Mesodermal cell (in vitro differentiated cells): ENCODE measurements around the gene CEBPB.
"Not testable (repeated sequence)": the region's sequence is repeated elsewhere in the genome, so short reads cannot be mapped to it uniquely, and the experiment has no call there.

Experiments
- H3K27ac ChIP-seq: 2 replicates; pipeline ENCODE4 v1.7.0; 2013; ENCODE audit warnings: mild to moderate bottlenecking, low read depth, low read length, moderate library complexity; ENCODE audit not compliant: severe bottlenecking
- H3K36me3 ChIP-seq: 2 replicates; pipeline ENCODE4 v1.7.1; 2013; ENCODE audit warnings: mild to moderate bottlenecking, low read length, moderate library complexity; ENCODE audit not compliant: control insufficient read depth, insufficient read depth
- H3K4me1 ChIP-seq: one replicate; pipeline ENCODE4 v1.7.1; 2013; ENCODE audit warnings: mild to moderate bottlenecking, low read length; ENCODE audit not compliant: insufficient read depth, control insufficient read depth, poor library complexity, severe bottlenecking
- H3K4me3 ChIP-seq: 2 replicates; pipeline ENCODE4 v1.7.0; 2013; ENCODE audit warnings: low read length, control low read depth, mild to moderate bottlenecking; ENCODE audit not compliant: insufficient read depth, poor library complexity, severe bottlenecking; ENCODE audit errors: extremely low read depth
- H3K9me3 ChIP-seq: 2 replicates; pipeline ENCODE4 v1.7.1; 2013; ENCODE audit warnings: mild to moderate bottlenecking, low read length, moderate library complexity; ENCODE audit not compliant: control insufficient read depth
- WGBS, 2 experiments: methylation state at CpG; one replicate each; pipeline ENCODE4 v1.1.5; 2013; ENCODE audit warnings: missing lambda C conversion rate in 2 of 2; ENCODE audit not compliant: insufficient coverage in 2 of 2; 5-methylcytosine and 5-hydroxymethylcytosine counted together

Gene CEBPB

GRCh38 chr20:50202677-50203076 is 12.0 kb downstream of the CEBPB start:
- H3K27ac ChIP-seq: no peak overlapping the region
- 100% methylated on average over 3 to 4 of the region's 5 CpGs for WGBS, 2 experiments
- no peaks in the 10 kb centered on the region for H3K4me1 ChIP-seq
- no peaks in the 10 kb centered on the region for H3K36me3 ChIP-seq
- H3K4me3 ChIP-seq: no peak overlapping the region
- peaks cover 19% of the 10 kb centered on the region for H3K9me3 ChIP-seq

DNA sequence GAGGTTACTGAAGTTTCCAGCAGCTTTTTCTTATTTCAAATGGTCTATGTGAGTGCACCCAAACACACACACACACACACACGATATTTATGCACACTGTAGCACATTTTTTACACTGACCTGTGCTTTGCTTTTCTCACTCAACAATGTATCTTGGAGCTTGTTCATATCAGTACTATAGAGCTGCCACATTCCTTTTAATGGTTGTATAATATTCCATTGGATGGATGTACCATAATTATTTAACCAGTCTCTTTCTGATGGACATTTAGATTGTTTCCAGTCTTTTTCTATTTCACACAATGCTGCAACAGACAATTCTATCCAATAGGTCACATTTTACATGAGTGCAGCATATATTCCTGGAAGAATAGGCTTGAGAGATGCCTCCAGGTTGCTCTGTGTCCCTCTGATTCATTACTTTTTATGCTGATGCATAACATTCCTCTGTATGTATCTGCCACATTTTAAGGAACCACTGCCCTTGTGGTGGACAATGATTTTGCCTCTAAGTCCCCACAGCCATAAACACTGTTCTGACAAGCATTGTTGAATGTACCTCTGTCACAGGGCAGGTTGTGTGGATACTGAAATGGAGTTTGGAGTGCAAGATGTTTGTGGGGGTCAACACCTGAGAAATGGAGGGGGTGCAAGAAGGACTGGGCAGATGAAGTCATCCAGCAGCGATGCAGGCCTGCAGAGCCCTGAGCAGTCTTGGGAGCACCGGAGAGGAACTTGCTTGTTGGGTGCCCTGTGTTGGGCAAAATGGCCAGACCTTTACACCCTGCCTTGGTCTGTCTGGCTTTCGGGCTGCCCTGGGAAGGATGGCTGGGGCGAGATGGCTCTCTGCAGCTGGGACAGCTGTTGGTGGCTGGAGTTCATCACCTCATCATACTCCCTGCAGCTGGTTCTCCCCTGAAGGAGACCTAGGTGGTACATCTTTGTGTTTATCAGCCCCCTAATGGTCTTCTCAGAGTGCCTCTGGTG is 13.6 kb downstream of the CEBPB start:
- Histone ChIP-seq H3K9me3 (peaks cover 19% of the 10 kb centered on the region), H3K4me3 (no peak overlapping the region), H3K36me3 (no peaks in the 10 kb centered on the region), H3K4me1 (no peaks in the 10 kb centered on the region), H3K27ac (no peak overlapping the region)
- WGBS, 2 experiments: 90 to 96% methylated on average over 5 of the region's 5 CpGs

GRCh38 chr20:50207026-50207425 is 16.4 kb downstream of the CEBPB start:
- WGBS, 2 experiments: 88 to 93% methylated on average over 1 of the region's 1 CpG
- Histone ChIP-seq H3K4me1 (no peaks in the 10 kb centered on the region), H3K4me3 (no peak overlapping the region), H3K36me3 (no peaks in the 10 kb centered on the region), H3K9me3 (peaks cover 19% of the 10 kb centered on the region), H3K27ac (no peak overlapping the region)

DNA sequence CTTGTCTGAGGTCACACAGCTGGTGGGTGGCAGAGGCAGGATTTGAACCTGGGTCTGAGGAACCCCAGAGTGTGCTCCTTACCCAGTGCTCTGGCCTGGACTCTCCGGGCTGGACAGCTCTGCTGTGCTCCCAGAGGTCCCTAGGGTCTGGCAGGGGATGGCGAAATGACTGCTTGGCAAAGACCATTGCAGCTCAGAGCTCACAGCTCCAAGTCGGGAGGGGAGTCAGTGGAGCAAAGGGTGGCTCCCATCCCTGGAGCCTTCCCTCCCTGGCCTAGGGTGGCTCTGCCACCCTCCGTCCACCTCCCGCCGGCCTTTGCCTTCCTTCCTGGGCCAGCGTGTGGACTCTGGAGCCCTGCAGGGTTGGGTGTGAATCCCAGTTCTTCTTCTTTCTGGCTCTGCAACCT is 17.5 kb downstream of the CEBPB start:
- Histone ChIP-seq H3K36me3 (no peaks in the 10 kb centered on the region), H3K4me3 (no peak overlapping the region)
- WGBS, 2 experiments: 85% methylated on average over 7 of the region's 7 CpGs

DNA sequence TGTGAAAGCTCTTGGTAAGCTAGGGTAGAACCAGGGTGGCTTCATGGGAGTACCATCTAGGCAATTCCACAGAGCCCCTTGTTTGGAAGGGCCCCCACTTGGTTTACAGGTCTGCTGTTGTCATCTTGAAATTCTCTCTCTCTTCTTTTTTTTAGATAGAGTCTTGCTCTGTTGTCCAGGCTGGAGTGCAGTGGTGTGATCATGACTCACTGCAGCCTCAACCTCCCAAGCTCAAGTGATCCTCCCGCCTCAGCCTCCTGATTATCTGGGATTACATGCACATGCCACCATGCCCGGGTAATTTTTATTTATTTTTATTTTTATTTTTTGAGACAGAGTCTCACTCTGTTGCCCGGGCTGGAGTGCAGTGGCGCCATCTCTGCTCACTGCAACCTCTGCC is 18.2 kb downstream of the CEBPB start:
- not testable (repeated sequence) for H3K36me3 ChIP-seq, H3K27ac ChIP-seq, H3K4me1 ChIP-seq, H3K9me3 ChIP-seq, H3K4me3 ChIP-seq
- WGBS, 2 experiments: 80% methylated on average over 1 of the region's 4 CpGs; no CpG with 5 or more reads in 1 of the 2 experiments

More for the DNA sequence above, 17.5 kb downstream of the CEBPB start:
- Histone ChIP-seq H3K9me3 (peaks cover 14% of the 10 kb centered on the region), H3K27ac (no peak overlapping the region), H3K4me1 (no peaks in the 10 kb centered on the region)

GRCh38 chr20:50210066-50210619 is 19.5 kb downstream of the CEBPB start:
- Histone ChIP-seq H3K27ac (no peak overlapping the region), H3K36me3 (no peaks in the 10 kb centered on the region), H3K9me3 (no peaks in the 10 kb centered on the region), H3K4me1 (no peaks in the 10 kb centered on the region), H3K4me3 (no peak overlapping the region)
- WGBS, 2 experiments: 93 to 94% methylated on average over 5 to 6 of the region's 6 CpGs

GRCh38 chr20:50211091-50211490 is 20.5 kb downstream of the CEBPB start:
- Histone ChIP-seq H3K4me1 (no peaks in the 10 kb centered on the region), H3K9me3 (no peaks in the 10 kb centered on the region)

GRCh38 chr20:50213531-50214106 is 23.0 kb downstream of the CEBPB start:
- Histone ChIP-seq H3K4me1 (peaks cover 7% of the 10 kb centered on the region), H3K36me3 (no peaks in the 10 kb centered on the region)
- WGBS, 2 experiments: 86 to 93% methylated on average over 5 of the region's 7 CpGs

More at GRCh38 chr20:50211091-50211490, 20.5 kb downstream of the CEBPB start:
- Histone ChIP-seq H3K27ac (no peak overlapping the region), H3K4me3 (no peak overlapping the region), H3K36me3 (no peaks in the 10 kb centered on the region)
- 82 to 88% methylated on average over 3 to 4 of the region's 5 CpGs for WGBS, 2 experiments

DNA sequence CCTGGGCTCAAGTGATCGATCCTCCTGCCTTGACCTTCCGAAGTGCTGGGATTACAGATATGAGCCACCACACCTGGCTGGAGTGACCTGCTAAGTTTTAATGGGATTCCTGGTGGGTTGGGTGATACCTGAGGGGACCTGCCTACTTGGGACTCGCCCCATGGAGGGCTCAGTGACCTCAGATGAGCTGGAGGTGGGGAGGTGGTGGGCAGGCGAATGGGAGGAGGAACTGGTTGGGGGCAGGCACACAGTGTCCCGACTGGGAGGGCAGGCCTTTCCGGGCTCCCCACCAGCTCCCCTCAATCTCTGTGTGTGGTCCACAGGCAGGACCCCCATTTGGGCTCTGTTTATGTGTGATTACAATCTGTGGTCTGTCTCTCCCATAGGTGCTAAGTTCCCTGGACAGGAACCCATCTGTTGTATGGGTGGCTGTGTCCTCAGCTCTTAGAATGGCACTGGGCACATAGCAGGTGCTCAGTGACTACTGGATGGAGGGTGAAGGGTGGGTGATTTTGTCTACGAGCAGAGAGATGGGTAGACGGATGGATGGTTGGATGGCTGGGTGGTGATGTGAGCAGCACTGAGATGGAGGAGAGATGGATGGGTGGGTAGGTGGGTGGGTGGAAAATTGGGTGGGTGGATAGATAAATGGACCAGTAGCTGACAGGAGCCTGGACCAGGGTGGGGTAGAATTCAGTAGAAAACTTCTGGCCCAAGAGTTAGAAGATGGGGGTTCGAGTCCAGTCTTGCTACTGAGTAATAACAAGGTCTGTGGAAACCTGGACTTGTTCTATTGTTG is 23.8 kb downstream of the CEBPB start:
- no peaks in the 10 kb centered on the region for H3K36me3 ChIP-seq
- H3K4me3 ChIP-seq: no peak overlapping the region
- no peak overlapping the region for H3K27ac ChIP-seq
- H3K4me1 ChIP-seq: peaks cover 7% of the 10 kb centered on the region
- WGBS, 2 experiments: 93 to 95% methylated on average over 7 to 9 of the region's 9 CpGs
- no peaks in the 10 kb centered on the region for H3K9me3 ChIP-seq

More at GRCh38 chr20:50213531-50214106, 23.0 kb downstream of the CEBPB start:
- Histone ChIP-seq H3K9me3 (no peaks in the 10 kb centered on the region), H3K27ac (no peak overlapping the region), H3K4me3 (no peak overlapping the region)

GRCh38 chr20:50215101-50215690 is 24.6 kb downstream of the CEBPB start:
- no peaks in the 10 kb centered on the region for H3K9me3 ChIP-seq
- H3K4me1 ChIP-seq: peaks cover 7% of the 10 kb centered on the region
- H3K27ac ChIP-seq: no peak overlapping the region
- H3K4me3 ChIP-seq: no peak overlapping the region
- 69 to 70% methylated on average over 8 of the region's 8 CpGs for WGBS, 2 experiments
- H3K36me3 ChIP-seq: no peaks in the 10 kb centered on the region
